ENCODE measurements around the gene RPS19BP1.

RPS19BP1 gene

GRCh38 chr22:39558254-39558727, 25.7 kb upstream of the RPS19BP1 start:
- Histone ChIP-seq H3K36me3 (ENCODE audit: insufficient read depth, low read length) (no peaks in the 10 kb centered on the region), H3K4me3 (ENCODE audit: low read depth in 1 of 2, low read length in 2 of 2) (no peak overlapping the region), H3K27ac (ENCODE audit: low read depth, low read length) (no peak overlapping the region), H3K9me3 (ENCODE audit: low read length) (no peaks in the 10 kb centered on the region), H3K27me3 (ENCODE audit: control insufficient read depth in 1 of 2, insufficient read depth in 2 of 2, low read length in 2 of 2) (peaks cover 30 to 51% of the 10 kb centered on the region in 2 donors), H3K9ac (ENCODE audit: low read length) (no peak overlapping the region), H3K4me1 (ENCODE audit: insufficient read depth, low read length) (no peaks in the 10 kb centered on the region)

GRCh38 chr22:39556970-39557841, 24.7 kb upstream of the RPS19BP1 start:
- H3K27ac ChIP-seq (ENCODE audit: low read depth, low read length) = no peak overlapping the region
- no peak overlapping the region for H3K4me3 ChIP-seq (ENCODE audit: low read depth in 1 of 2, low read length in 2 of 2)
- no peaks in the 10 kb centered on the region for H3K9me3 ChIP-seq (ENCODE audit: low read length)
- peaks cover 30 to 57% of the 10 kb centered on the region in 2 donors for H3K27me3 ChIP-seq (ENCODE audit: control insufficient read depth in 1 of 2, insufficient read depth in 2 of 2, low read length in 2 of 2)
- no peak overlapping the region for H3K9ac ChIP-seq (ENCODE audit: low read length)
- no peaks in the 10 kb centered on the region for H3K36me3 ChIP-seq (ENCODE audit: insufficient read depth, low read length)
- no peaks in the 10 kb centered on the region for H3K4me1 ChIP-seq (ENCODE audit: insufficient read depth, low read length)

GRCh38 chr22:39554151-39554550, 21.6 kb upstream of the RPS19BP1 start:
- H3K27ac ChIP-seq (ENCODE audit: low read depth, low read length) = no peak overlapping the region
- no peaks in the 10 kb centered on the region for H3K9me3 ChIP-seq (ENCODE audit: low read length)
- no peak overlapping the region for H3K9ac ChIP-seq (ENCODE audit: low read length)
- no peak overlapping the region for H3K4me3 ChIP-seq (ENCODE audit: low read depth in 1 of 2, low read length in 2 of 2)
- H3K27me3 ChIP-seq (ENCODE audit: control insufficient read depth in 1 of 2, insufficient read depth in 2 of 2, low read length in 2 of 2) = peaks cover 23 to 37% of the 10 kb centered on the region in 2 donors
- H3K4me1 ChIP-seq (ENCODE audit: insufficient read depth, low read length) = no peaks in the 10 kb centered on the region
- H3K36me3 ChIP-seq (ENCODE audit: insufficient read depth, low read length) = no peaks in the 10 kb centered on the region

- Histone ChIP-seq H3K36me3 (ENCODE audit: insufficient read depth, low read length) (no peaks in the 10 kb centered on the region), H3K9ac (ENCODE audit: low read length) (no peak overlapping the region), H3K27ac (ENCODE audit: low read depth, low read length) (no peak overlapping the region), H3K4me3 (ENCODE audit: low read depth in 1 of 2, low read length in 2 of 2) (no peak overlapping the region), H3K27me3 (ENCODE audit: control insufficient read depth in 1 of 2, insufficient read depth in 2 of 2, low read length in 2 of 2) (peaks cover 15 to 30% of the 10 kb centered on the region in 2 donors), H3K9me3 (ENCODE audit: low read length) (no peaks in the 10 kb centered on the region), H3K4me1 (ENCODE audit: insufficient read depth, low read length) (no peaks in the 10 kb centered on the region)
Measured at GRCh38 chr22:39553429-39553828, 20.9 kb upstream of the RPS19BP1 start.

GRCh38 chr22:39547587-39547947, 15.0 kb upstream of the RPS19BP1 start:
- Histone ChIP-seq H3K27me3 (ENCODE audit: control insufficient read depth in 1 of 2, insufficient read depth in 2 of 2, low read length in 2 of 2) (peaks cover 0 to 6% of the 10 kb centered on the region in 2 donors), H3K9me3 (ENCODE audit: low read length) (no peaks in the 10 kb centered on the region), H3K4me3 (ENCODE audit: low read depth in 1 of 2, low read length in 2 of 2) (no peak overlapping the region), H3K27ac (ENCODE audit: low read depth, low read length) (no peak overlapping the region), H3K4me1 (ENCODE audit: insufficient read depth, low read length) (no peaks in the 10 kb centered on the region), H3K9ac (ENCODE audit: low read length) (no peak overlapping the region), H3K36me3 (ENCODE audit: insufficient read depth, low read length) (no peaks in the 10 kb centered on the region)

GRCh38 chr22:39546889-39547586, 14.5 kb upstream of the RPS19BP1 start:
- Histone ChIP-seq H3K4me1 (ENCODE audit: insufficient read depth, low read length) (no peaks in the 10 kb centered on the region), H3K9me3 (ENCODE audit: low read length) (no peaks in the 10 kb centered on the region), H3K27me3 (ENCODE audit: control insufficient read depth in 1 of 2, insufficient read depth in 2 of 2, low read length in 2 of 2) (peaks cover 0 to under 1% of the 10 kb centered on the region in 2 donors), H3K36me3 (ENCODE audit: insufficient read depth, low read length) (no peaks in the 10 kb centered on the region), H3K27ac (ENCODE audit: low read depth, low read length) (no peak overlapping the region), H3K9ac (ENCODE audit: low read length) (no peak overlapping the region), H3K4me3 (ENCODE audit: low read depth in 1 of 2, low read length in 2 of 2) (no peak overlapping the region)

- no peaks in the 10 kb centered on the region for H3K27me3 ChIP-seq (ENCODE audit: control insufficient read depth in 1 of 2, insufficient read depth in 2 of 2, low read length in 2 of 2)
- H3K27ac ChIP-seq (ENCODE audit: low read depth, low read length) = no peak overlapping the region
- H3K9ac ChIP-seq (ENCODE audit: low read length) = no peak overlapping the region
Measured at GRCh38 chr22:39545386-39546365, 13.1 kb upstream of the RPS19BP1 start.

GRCh38 chr22:39543095-39543494, 10.5 kb upstream of the RPS19BP1 start:
- H3K27ac ChIP-seq (ENCODE audit: low read depth, low read length) = no peak overlapping the region
- no peaks in the 10 kb centered on the region for H3K4me1 ChIP-seq (ENCODE audit: insufficient read depth, low read length)
- no peaks in the 10 kb centered on the region for H3K27me3 ChIP-seq (ENCODE audit: control insufficient read depth in 1 of 2, insufficient read depth in 2 of 2, low read length in 2 of 2)
- H3K9ac ChIP-seq (ENCODE audit: low read length) = no peak overlapping the region
- no peak overlapping the region for H3K4me3 ChIP-seq (ENCODE audit: low read depth in 1 of 2, low read length in 2 of 2)
- no peaks in the 10 kb centered on the region for H3K36me3 ChIP-seq (ENCODE audit: insufficient read depth, low read length)
- no peaks in the 10 kb centered on the region for H3K9me3 ChIP-seq (ENCODE audit: low read length)

More at GRCh38 chr22:39545386-39546365, 13.1 kb upstream of the RPS19BP1 start:
- Histone ChIP-seq H3K4me3 (ENCODE audit: low read depth in 1 of 2, low read length in 2 of 2) (no peak overlapping the region), H3K4me1 (ENCODE audit: insufficient read depth, low read length) (no peaks in the 10 kb centered on the region), H3K9me3 (ENCODE audit: low read length) (no peaks in the 10 kb centered on the region), H3K36me3 (ENCODE audit: insufficient read depth, low read length) (no peaks in the 10 kb centered on the region)

GRCh38 chr22:39537975-39538374, 5.4 kb upstream of the RPS19BP1 start:
- Histone ChIP-seq H3K27ac (ENCODE audit: low read depth, low read length) (no peak overlapping the region), H3K4me3 (ENCODE audit: low read depth in 1 of 2, low read length in 2 of 2) (no peak overlapping the region), H3K36me3 (ENCODE audit: insufficient read depth, low read length) (no peaks in the 10 kb centered on the region), H3K4me1 (ENCODE audit: insufficient read depth, low read length) (no peaks in the 10 kb centered on the region), H3K9me3 (ENCODE audit: low read length) (no peaks in the 10 kb centered on the region), H3K9ac (ENCODE audit: low read length) (no peak overlapping the region), H3K27me3 (ENCODE audit: control insufficient read depth in 1 of 2, insufficient read depth in 2 of 2, low read length in 2 of 2) (no peaks in the 10 kb centered on the region)

GRCh38 chr22:39536711-39537110, 4.2 kb upstream of the RPS19BP1 start:
- Histone ChIP-seq H3K27me3 (ENCODE audit: control insufficient read depth in 1 of 2, insufficient read depth in 2 of 2, low read length in 2 of 2) (no peaks in the 10 kb centered on the region), H3K36me3 (ENCODE audit: insufficient read depth, low read length) (no peaks in the 10 kb centered on the region), H3K4me3 (ENCODE audit: low read depth in 1 of 2, low read length in 2 of 2) (no peak overlapping the region), H3K9ac (ENCODE audit: low read length) (no peak overlapping the region), H3K27ac (ENCODE audit: low read depth, low read length) (no peak overlapping the region), H3K4me1 (ENCODE audit: insufficient read depth, low read length) (peaks cover 4% of the 10 kb centered on the region), H3K9me3 (ENCODE audit: low read length) (no peaks in the 10 kb centered on the region)

All from muscle layer of colon (tissue), 2 donors.